ENCODE data around the gene SPATA7.

- TF ChIP-seq, protein P1, sequence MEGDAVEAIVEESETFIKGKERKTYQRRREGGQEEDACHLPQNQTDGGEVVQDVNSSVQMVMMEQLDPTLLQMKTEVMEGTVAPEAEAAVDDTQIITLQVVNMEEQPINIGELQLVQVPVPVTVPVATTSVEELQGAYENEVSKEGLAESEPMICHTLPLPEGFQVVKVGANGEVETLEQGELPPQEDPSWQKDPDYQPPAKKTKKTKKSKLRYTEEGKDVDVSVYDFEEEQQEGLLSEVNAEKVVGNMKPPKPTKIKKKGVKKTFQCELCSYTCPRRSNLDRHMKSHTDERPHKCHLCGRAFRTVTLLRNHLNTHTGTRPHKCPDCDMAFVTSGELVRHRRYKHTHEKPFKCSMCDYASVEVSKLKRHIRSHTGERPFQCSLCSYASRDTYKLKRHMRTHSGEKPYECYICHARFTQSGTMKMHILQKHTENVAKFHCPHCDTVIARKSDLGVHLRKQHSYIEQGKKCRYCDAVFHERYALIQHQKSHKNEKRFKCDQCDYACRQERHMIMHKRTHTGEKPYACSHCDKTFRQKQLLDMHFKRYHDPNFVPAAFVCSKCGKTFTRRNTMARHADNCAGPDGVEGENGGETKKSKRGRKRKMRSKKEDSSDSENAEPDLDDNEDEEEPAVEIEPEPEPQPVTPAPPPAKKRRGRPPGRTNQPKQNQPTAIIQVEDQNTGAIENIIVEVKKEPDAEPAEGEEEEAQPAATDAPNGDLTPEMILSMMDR (conservative IDR thresholded peaks at IDR 0.05; ENCODE audit: low read depth, low read length): no peak
- no peak for TF ChIP-seq EZH2 (IDR thresholded peaks at IDR 0.05; ENCODE audit: borderline replicate concordance, low read depth, low read length, poor library complexity, severe bottlenecking)
These were observed 92.2 kb downstream of the SPATA7 start for GRCh38 chr14:88477513-88478250.

All from A673 (cell line).